VCaP (cell line): Measurements from ENCODE around the gene APCS.

Experiments
- H3K27ac ChIP-seq: fragments of 450-650 bp; 2 replicates; pipeline ENCODE4 v1.5.1; 2017
- CTCF ChIP-seq: fragments of 450-650 bp; conservative IDR thresholded peaks from 2 replicates; pipeline ENCODE4 v1.5.1; 2017; ENCODE audit warnings: mild to moderate bottlenecking, moderate library complexity

The APCS gene

DNA sequence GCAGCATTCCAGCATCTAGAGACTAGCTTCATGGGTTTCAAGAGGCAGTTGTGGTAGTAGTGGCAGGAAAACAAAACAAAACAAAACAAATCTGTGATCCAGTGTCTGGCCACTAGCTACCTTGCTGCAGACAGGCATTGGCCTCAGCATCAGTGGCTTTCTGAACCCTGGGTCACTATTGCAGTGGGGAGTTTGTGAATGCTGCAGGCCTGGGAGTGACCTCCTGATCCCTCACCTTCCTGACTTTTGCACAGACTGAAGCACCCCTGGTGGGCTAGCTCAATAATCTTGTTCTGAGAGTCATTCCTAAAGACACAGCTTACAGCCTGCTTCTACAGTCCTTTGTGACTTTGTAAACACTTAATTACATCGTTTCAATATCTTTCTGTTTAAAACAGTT, 24.9 kb upstream of the APCS start:
- TF ChIP-seq CTCF: no peak
- no peak overlapping the region for H3K27ac ChIP-seq

- no peak overlapping the region for H3K27ac ChIP-seq
- no peak for TF ChIP-seq CTCF
Measured at GRCh38 chr1:159577446-159577845, 10.2 kb upstream of the APCS start.

DNA sequence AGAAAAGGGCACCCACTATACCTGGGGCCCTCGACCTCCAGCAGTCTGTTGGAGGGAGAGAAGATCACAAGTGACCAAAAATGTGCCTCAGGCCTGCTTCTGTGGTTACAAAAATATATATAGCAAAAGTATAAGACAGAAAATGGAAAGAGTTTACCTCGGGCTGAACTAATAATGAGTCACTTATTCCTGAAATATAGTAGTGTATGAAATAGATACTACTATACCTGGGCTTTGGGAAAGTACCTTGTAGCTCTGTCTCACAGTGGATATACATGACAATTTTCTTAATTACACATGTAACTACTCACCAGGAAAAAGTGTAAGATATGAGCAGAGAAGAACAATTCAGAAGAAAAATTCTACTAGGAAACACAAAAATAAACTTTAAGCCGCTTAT, 7.3 kb upstream of the APCS start:
- H3K27ac ChIP-seq: no peak overlapping the region
- TF ChIP-seq CTCF: no peak

- TF ChIP-seq CTCF: no peak
- H3K27ac ChIP-seq: no peak overlapping the region
Measured at GRCh38 chr1:159581422-159581821, 6.2 kb upstream of the APCS start.

- no peak overlapping the region for H3K27ac ChIP-seq
- no peak for TF ChIP-seq CTCF
Measured at GRCh38 chr1:159584536-159584935, 3.1 kb upstream of the APCS start.

DNA sequence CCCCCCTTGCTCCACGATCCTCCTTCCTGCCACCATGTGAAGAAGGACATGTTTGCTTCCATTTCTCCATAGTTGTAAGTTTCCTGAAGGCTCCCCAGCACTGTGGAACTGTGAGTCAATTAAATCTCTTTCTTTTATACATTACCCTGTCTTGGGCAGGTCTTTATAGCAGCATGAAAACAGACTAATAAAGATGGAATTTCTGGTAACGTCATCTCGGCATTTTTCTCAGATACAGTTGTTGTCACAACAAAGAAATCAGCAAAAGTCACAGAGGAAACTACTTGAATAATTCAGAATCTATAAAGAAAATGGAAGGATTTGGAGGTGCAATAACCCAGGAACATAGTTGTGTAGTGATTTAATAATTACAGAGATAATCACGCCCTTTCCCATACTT, 4.4 kb downstream of the APCS start:
- no peak for TF ChIP-seq CTCF
- no peak overlapping the region for H3K27ac ChIP-seq

GRCh38 chr1:159594625-159595405, 7.2 kb downstream of the APCS start:
- H3K27ac ChIP-seq: no peak overlapping the region
- TF ChIP-seq CTCF: no peak
